ENCODE results near the gene LRP6. TPM values are rescaled to one million over a fixed set of nuclear protein-coding genes. Genes with fewer than 3 reads are reported as not detected.
"Not testable (repeated sequence)": the region's sequence is repeated elsewhere in the genome, so short reads cannot be mapped to it uniquely, and the experiment has no call there.

LRP6 gene
- total and polyA plus RNA-seq, 2 donors: 3.3 to 11.7 TPM

DNA sequence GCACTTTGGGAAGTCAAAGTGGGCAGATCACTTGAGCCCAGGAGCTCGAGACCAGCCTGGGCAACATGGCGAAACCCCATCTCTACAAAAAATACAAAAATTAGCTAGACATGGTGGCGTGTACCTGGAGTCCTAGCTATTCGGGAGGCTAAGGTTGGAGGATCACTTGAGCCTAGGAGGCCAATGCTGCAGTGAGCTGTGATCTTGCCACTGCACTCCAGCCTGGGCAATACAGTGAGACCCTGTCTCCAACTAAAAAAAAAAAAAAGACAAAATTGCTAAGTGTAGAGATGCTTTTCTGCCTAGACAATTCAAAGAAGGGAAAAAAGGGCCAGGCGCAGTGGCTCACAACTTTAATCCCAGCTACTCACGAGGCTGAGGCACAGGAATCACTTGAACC is 3.4 kb upstream of the LRP6 start:
- Histone ChIP-seq H3K4me1 (ENCODE audit: control insufficient read depth in 2 of 2, insufficient read depth in 2 of 2, low read length in 2 of 2) (peaks cover 0 to 17% of the 10 kb centered on the region in 2 donors), H3K9me3 (ENCODE audit: control insufficient read depth in 2 of 2, insufficient read depth in 1 of 2, low read length in 1 of 2) (no peaks in the 10 kb centered on the region), H3K27ac (ENCODE audit: low read depth in 1 of 2, low read length in 1 of 2) (no peak overlapping the region), H3K36me3 (ENCODE audit: control insufficient read depth in 2 of 2, insufficient read depth in 2 of 2, low read length in 1 of 2) (no peaks in the 10 kb centered on the region), H3K27me3 (ENCODE audit: control insufficient read depth in 2 of 2, insufficient read depth in 1 of 2, low read length in 1 of 2) (peaks cover 6 to 18% of the 10 kb centered on the region in 2 donors), H3K4me3 (ENCODE audit: low read length in 2 of 2) (no peak overlapping the region)
- WGBS: 98% methylated on average over 6 of the region's 6 CpGs
- DNase-seq (ENCODE audit: low read depth in 6 of 9, low spot score in 9 of 9): no peak

DNA sequence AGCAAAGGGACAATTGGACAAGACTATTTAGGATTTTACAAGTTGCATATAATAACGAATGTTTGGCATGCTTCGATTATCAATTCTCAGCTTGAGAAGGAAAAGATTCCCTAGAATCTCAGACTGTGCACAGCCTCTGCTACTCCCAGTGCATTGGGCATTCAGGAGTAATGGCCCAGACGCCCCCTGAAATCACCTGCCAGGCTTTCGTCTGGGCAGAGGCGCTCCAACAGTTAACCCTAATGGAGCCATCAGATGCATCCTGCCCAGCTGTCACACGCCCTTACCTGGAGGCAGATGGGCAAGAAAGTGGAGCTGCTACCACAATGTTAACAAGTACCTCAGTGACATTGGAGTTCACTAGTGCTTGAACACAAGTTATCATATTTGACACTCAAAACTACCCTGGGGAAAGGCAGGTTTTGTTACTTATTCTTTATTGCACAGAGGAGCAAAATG is 927 bp upstream of the LRP6 start:
- Histone ChIP-seq H3K36me3 (ENCODE audit: control insufficient read depth in 2 of 2, insufficient read depth in 2 of 2, low read length in 1 of 2) (no peaks in the 10 kb centered on the region), H3K27me3 (ENCODE audit: control insufficient read depth in 2 of 2, insufficient read depth in 1 of 2, low read length in 1 of 2) (peaks cover 9 to 18% of the 10 kb centered on the region in 2 donors), H3K4me1 (ENCODE audit: control insufficient read depth in 2 of 2, insufficient read depth in 2 of 2, low read length in 2 of 2) (peaks cover 0 to 17% of the 10 kb centered on the region in 2 donors), H3K9me3 (ENCODE audit: control insufficient read depth in 2 of 2, insufficient read depth in 1 of 2, low read length in 1 of 2) (no peaks in the 10 kb centered on the region), H3K4me3 (ENCODE audit: low read length in 2 of 2) (peak overlapping the region; percentile 77), H3K27ac (ENCODE audit: low read depth in 1 of 2, low read length in 1 of 2) (no peak overlapping the region)
- 59% methylated on average over 6 of the region's 6 CpGs for WGBS
- peak in 2 of 9 donors; percentile 13 to 24 for DNase-seq (ENCODE audit: low read depth in 6 of 9, low spot score in 9 of 9)

DNA sequence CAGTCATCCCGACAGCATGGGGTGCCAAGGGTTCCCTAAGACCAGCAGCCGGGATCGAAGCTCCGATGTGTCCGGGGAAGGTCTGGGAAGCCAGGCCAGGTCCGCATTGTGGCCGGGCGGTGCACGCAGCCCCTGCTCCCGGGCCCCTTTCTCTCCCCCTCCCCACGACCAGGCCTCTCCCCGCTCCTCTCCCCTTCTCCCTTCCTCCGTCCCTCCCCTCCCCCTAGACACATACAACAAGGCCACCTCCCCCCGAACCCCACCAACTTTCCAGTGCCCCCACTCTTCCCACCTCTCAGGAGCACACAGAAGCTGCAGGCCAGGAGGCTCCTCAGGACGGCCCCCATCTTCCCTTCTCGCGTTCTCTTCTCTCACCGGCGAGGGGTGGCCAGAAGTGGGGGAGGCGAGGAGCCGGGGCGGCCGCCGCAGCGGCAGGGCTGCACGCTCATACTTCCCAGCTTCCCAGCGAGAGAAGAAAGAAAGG is 413 bp downstream of the LRP6 start:
- Histone ChIP-seq H3K27ac (ENCODE audit: low read depth in 1 of 2, low read length in 1 of 2) (peak overlapping the region in 1 of 2 donors; percentile 86), H3K9me3 (ENCODE audit: control insufficient read depth in 2 of 2, insufficient read depth in 1 of 2, low read length in 1 of 2) (no peaks in the 10 kb centered on the region), H3K27me3 (ENCODE audit: control insufficient read depth in 2 of 2, insufficient read depth in 1 of 2, low read length in 1 of 2) (peaks cover 9 to 18% of the 10 kb centered on the region in 2 donors), H3K4me1 (ENCODE audit: control insufficient read depth in 2 of 2, insufficient read depth in 2 of 2, low read length in 2 of 2) (peaks cover 0 to 17% of the 10 kb centered on the region in 2 donors), H3K36me3 (ENCODE audit: control insufficient read depth in 2 of 2, insufficient read depth in 2 of 2, low read length in 1 of 2) (no peaks in the 10 kb centered on the region), H3K4me3 (ENCODE audit: low read length in 2 of 2) (peak overlapping the region; percentile 77)
- no peak for DNase-seq (ENCODE audit: low read depth in 6 of 9, low spot score in 9 of 9)
- under 1% methylated on average over 27 of the region's 27 CpGs for WGBS

DNA sequence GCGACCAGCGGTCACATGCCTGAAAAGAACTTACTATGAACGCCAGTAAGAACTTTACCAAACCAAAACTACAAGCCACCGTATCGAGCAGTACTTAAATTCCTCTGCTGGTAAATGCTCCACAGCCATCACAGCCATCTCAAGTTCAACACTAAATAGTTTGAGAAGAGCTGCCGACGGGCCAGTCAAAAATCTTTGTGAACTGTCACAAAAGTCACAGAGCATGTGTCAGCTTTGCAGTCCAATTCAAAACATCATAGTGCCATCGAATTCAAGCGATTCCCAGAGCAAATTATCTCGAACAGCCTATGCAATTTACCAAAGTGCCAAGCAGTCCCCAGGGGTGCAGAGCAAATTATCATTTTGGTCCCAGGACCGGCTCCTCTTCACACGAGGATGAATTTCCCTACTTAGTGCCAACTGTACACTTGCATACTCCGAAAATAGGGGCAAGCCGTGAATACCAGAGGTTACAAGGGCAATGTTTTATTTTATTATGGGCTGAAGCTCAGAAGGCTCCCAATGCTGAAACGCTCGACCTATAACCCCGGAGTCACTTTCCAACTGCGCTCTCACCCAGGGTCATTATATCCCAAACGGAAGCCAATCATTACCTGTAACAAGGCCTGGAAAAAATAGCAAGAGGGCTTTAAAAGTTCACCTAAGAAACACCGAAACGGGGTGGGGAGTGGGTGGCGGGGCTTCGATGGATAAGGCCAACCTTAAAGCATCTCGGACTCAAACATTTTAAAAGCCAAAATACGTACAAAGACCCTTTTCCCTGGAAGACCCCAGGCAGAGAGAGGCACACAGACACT is 1.1 kb downstream of the LRP6 start:
- H3K36me3 ChIP-seq (ENCODE audit: control insufficient read depth in 2 of 2, insufficient read depth in 2 of 2, low read length in 1 of 2): no peaks in the 10 kb centered on the region
- no peaks in the 10 kb centered on the region for H3K9me3 ChIP-seq (ENCODE audit: control insufficient read depth in 2 of 2, insufficient read depth in 1 of 2, low read length in 1 of 2)
- peaks cover 9 to 18% of the 10 kb centered on the region in 2 donors for H3K27me3 ChIP-seq (ENCODE audit: control insufficient read depth in 2 of 2, insufficient read depth in 1 of 2, low read length in 1 of 2)
- peaks cover 0 to 17% of the 10 kb centered on the region in 2 donors for H3K4me1 ChIP-seq (ENCODE audit: control insufficient read depth in 2 of 2, insufficient read depth in 2 of 2, low read length in 2 of 2)
- WGBS: 4% methylated on average over 25 of the region's 25 CpGs
- peak overlapping the region in 1 of 2 donors; percentile 24 for H3K27ac ChIP-seq (ENCODE audit: low read depth in 1 of 2, low read length in 1 of 2)
- DNase-seq (ENCODE audit: low read depth in 6 of 9, low spot score in 9 of 9): peak in 2 of 9 donors; percentile 17 to 50
- peak overlapping the region; percentile 77 for H3K4me3 ChIP-seq (ENCODE audit: low read length in 2 of 2)

DNA sequence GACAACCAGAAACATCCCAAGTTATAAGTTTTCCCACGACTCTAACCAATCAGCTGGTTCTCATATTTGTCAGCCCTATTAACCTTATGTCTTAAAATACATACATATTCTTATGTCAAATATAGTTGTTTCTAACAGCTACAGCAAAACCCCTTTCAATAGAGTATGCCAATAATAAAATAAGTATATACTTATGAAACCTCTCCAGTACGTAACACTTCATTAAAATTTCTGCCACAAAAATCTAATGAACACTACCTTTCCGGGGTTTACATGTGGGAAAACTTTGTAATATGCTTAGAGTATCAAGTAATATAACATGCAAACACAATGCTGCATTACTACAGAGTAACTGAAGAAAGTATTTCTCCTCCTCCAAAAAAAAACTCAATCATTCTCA is 1.8 kb downstream of the LRP6 start:
- no peak overlapping the region for H3K27ac ChIP-seq (ENCODE audit: low read depth in 1 of 2, low read length in 1 of 2)
- no peaks in the 10 kb centered on the region for H3K9me3 ChIP-seq (ENCODE audit: control insufficient read depth in 2 of 2, insufficient read depth in 1 of 2, low read length in 1 of 2)
- H3K4me3 ChIP-seq (ENCODE audit: low read length in 2 of 2): peak overlapping the region in 1 of 2 donors; percentile 77
- WGBS: 82% methylated on average over 3 of the region's 3 CpGs
- peaks cover 0 to 17% of the 10 kb centered on the region in 2 donors for H3K4me1 ChIP-seq (ENCODE audit: control insufficient read depth in 2 of 2, insufficient read depth in 2 of 2, low read length in 2 of 2)
- H3K27me3 ChIP-seq (ENCODE audit: control insufficient read depth in 2 of 2, insufficient read depth in 1 of 2, low read length in 1 of 2): peaks cover 9 to 18% of the 10 kb centered on the region in 2 donors
- no peaks in the 10 kb centered on the region for H3K36me3 ChIP-seq (ENCODE audit: control insufficient read depth in 2 of 2, insufficient read depth in 2 of 2, low read length in 1 of 2)
- no peak for DNase-seq (ENCODE audit: low read depth in 6 of 9, low spot score in 9 of 9)

DNA sequence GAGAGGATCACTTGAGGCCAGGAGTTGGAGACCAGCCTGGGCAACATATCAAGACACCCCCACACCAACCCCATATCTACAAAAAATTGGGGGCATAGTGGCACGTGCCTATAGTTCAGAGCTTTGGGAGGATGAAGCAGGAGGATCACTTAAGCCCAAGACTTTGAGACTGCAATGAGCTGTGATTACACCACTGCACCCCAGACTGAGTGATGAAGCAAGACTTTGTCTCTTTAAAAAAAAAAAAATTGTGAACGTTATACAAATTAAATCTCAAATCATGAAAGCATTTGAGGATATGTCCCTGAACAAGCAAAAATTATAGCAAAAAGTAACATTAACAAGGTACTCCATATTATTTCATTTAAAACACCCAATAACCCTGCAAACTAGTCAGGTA is 2.9 kb downstream of the LRP6 start:
- peaks cover 0 to 17% of the 10 kb centered on the region in 2 donors for H3K4me1 ChIP-seq (ENCODE audit: control insufficient read depth in 2 of 2, insufficient read depth in 2 of 2, low read length in 2 of 2)
- H3K27ac ChIP-seq (ENCODE audit: low read depth in 1 of 2, low read length in 1 of 2): no peak overlapping the region
- WGBS: 85% methylated on average over 2 of the region's 2 CpGs

DNA sequence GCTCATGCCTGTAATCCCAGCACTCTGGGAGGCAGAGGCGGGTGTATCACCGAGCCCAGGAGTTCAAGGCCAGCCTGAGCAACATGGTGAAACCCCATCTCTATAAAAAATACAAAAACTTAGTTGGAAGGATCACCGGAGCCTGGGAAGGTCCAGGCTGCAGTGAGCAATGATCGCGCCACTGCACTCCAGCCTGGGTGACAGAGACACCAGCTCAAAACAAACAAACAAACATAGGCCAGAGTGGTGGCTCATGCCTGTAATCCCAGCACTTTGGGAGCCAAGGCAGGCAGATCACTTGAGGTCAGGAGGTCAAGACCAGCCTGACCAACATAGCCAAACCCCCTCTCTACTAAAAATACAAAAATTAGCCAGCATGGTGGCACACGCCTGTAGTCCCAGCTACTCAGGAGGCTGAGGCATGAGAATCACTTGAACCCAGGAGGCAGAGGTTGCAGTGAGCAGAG is 10.5 kb downstream of the LRP6 start:
- H3K27me3 ChIP-seq (ENCODE audit: control insufficient read depth in 2 of 2, insufficient read depth in 1 of 2, low read length in 1 of 2): not testable (repeated sequence)
- WGBS: 98% methylated on average over 6 of the region's 6 CpGs

More for the DNA sequence above, 2.9 kb downstream of the LRP6 start:
- peaks cover 9 to 18% of the 10 kb centered on the region in 2 donors for H3K27me3 ChIP-seq (ENCODE audit: control insufficient read depth in 2 of 2, insufficient read depth in 1 of 2, low read length in 1 of 2)
- no peak overlapping the region for H3K4me3 ChIP-seq (ENCODE audit: low read length in 2 of 2)
- no peak for DNase-seq (ENCODE audit: low read depth in 6 of 9, low spot score in 9 of 9)
- no peaks in the 10 kb centered on the region for H3K9me3 ChIP-seq (ENCODE audit: control insufficient read depth in 2 of 2, insufficient read depth in 1 of 2, low read length in 1 of 2)
- no peaks in the 10 kb centered on the region for H3K36me3 ChIP-seq (ENCODE audit: control insufficient read depth in 2 of 2, insufficient read depth in 2 of 2, low read length in 1 of 2)

DNA sequence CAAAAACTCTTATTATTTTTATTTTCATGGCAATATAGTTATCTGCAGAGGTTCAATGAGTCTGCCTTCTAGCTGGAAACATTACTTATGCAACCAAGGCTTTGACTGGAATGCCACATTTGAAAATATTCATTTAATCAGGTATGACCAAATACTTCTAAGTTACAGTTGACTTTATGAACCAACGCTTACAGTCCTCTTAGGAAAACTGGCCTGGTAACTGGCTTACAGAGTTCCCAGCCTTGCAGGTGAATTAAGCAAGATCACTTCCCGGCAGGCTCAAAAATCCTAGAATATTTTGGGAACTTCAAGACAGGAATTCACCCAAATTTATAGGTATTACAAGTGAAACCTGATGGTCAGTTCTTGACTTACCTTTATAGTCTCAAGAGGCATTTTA is 12.3 kb downstream of the LRP6 start:
- WGBS: 97% methylated on average over 2 of the region's 2 CpGs
- no peak overlapping the region for H3K4me3 ChIP-seq (ENCODE audit: low read length in 2 of 2)
- H3K27ac ChIP-seq (ENCODE audit: low read depth in 1 of 2, low read length in 1 of 2): no peak overlapping the region
- H3K9me3 ChIP-seq (ENCODE audit: control insufficient read depth in 2 of 2, insufficient read depth in 1 of 2, low read length in 1 of 2): no peaks in the 10 kb centered on the region
- no peaks in the 10 kb centered on the region for H3K27me3 ChIP-seq (ENCODE audit: control insufficient read depth in 2 of 2, insufficient read depth in 1 of 2, low read length in 1 of 2)
- H3K4me1 ChIP-seq (ENCODE audit: control insufficient read depth in 2 of 2, insufficient read depth in 2 of 2, low read length in 2 of 2): no peaks in the 10 kb centered on the region
- no peak for DNase-seq (ENCODE audit: low read depth in 6 of 9, low spot score in 9 of 9)
- H3K36me3 ChIP-seq (ENCODE audit: control insufficient read depth in 2 of 2, insufficient read depth in 2 of 2, low read length in 1 of 2): no peaks in the 10 kb centered on the region

More for the DNA sequence above, 10.5 kb downstream of the LRP6 start:
- H3K27ac ChIP-seq (ENCODE audit: low read depth in 1 of 2, low read length in 1 of 2); H3K4me3 ChIP-seq (ENCODE audit: low read length in 2 of 2); DNase-seq (ENCODE audit: low read depth in 6 of 9, low spot score in 9 of 9); H3K9me3 ChIP-seq (ENCODE audit: control insufficient read depth in 2 of 2, insufficient read depth in 1 of 2, low read length in 1 of 2); H3K4me1 ChIP-seq (ENCODE audit: control insufficient read depth in 2 of 2, insufficient read depth in 2 of 2, low read length in 2 of 2); H3K36me3 ChIP-seq (ENCODE audit: control insufficient read depth in 2 of 2, insufficient read depth in 2 of 2, low read length in 1 of 2): not testable (repeated sequence)

Data from thymus (tissue), 11 donors.